ENCODE measurements around the gene FBXO41. TPM values are rescaled to one million over a fixed set of nuclear protein-coding genes. Genes with fewer than 3 reads are reported as not detected.

The FBXO41 gene
- total and polyA plus RNA-seq, 9 of the 15 experiments (the other 6 are each of a cell fraction or from before 2014, with no cell fraction given), result 0.21 to 8.2 (median 3.5) TPM

DNA sequence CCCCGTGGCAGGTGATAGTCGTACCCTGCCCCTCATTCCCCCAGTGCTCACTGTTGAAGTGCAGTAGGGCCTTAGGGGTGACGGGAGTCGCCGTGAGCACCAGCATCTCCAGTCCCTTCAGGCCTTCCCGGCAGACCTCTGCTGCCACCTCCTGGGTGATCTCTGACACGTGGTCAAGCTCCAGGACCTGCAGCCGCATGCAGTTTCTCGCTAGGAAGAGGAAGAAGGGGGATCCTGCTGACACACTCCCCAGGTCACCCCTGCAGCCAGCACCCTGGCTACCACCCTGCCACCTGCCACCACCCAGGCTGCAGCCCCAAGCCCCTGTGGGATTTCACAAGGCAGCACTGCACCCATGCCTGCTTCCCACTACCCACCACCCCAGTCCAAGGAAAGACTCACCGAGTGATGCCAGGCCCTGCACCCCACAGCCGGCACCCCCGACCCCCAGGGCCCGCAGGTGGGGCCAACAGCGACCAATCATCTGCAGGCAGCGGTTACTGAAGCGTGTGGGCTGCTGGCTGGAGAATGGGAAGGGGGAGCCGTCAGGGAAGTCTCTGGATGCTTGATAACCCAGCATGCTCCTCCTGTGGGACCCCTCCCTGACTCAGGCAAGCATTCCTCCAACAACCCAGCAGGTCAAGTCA is 23.8 kb downstream of the FBXO41 start (continued):
- TF ChIP-seq JUNB (CRISPR knock-in tag; conservative IDR thresholded peaks at IDR 0.05) (no peak), KAT2B (IDR thresholded peaks at IDR 0.05; ENCODE audit: low read depth, low read length) (no peak), PCBP2 (IDR thresholded peaks at IDR 0.05; ENCODE audit: low read depth, low read length, poor library complexity, severe bottlenecking) (no peak), GTF2A2 (tag; IDR thresholded peaks at IDR 0.05) (no peak), MCM2 (IDR thresholded peaks at IDR 0.05; ENCODE audit: low read depth) (no peak), TRIM28 (IDR thresholded peaks at IDR 0.05) (no peak), TGIF2 (CRISPR knock-in tag; IDR thresholded peaks at IDR 0.05) (no peak), KAT7 (CRISPR knock-in tag; IDR thresholded peaks at IDR 0.05; ENCODE audit: borderline replicate concordance) (no peak), NONO (IDR thresholded peaks at IDR 0.05; ENCODE audit: low read depth in 2 of 2, low read length in 1 of 2) (no peak), CBFA2T2 (conservative IDR thresholded peaks at IDR 0.05) (no peak), MCM3 (IDR thresholded peaks at IDR 0.05) (no peak), ZNF124 (CRISPR knock-in tag; IDR thresholded peaks at IDR 0.05) (no peak)
- TF ChIP-seq, protein P1, sequence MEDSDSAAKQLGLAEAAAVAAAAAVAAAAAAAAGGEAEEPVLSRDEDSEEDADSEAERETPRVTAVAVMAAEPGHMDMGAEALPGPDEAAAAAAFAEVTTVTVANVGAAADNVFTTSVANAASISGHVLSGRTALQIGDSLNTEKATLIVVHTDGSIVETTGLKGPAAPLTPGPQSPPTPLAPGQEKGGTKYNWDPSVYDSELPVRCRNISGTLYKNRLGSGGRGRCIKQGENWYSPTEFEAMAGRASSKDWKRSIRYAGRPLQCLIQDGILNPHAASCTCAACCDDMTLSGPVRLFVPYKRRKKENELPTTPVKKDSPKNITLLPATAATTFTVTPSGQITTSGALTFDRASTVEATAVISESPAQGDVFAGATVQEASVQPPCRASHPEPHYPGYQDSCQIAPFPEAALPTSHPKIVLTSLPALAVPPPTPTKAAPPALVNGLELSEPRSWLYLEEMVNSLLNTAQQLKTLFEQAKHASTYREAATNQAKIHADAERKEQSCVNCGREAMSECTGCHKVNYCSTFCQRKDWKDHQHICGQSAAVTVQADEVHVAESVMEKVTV (CRISPR knock-in tag; IDR thresholded peaks at IDR 0.05), result peak; percentile 55
- TF ChIP-seq, protein P2, sequence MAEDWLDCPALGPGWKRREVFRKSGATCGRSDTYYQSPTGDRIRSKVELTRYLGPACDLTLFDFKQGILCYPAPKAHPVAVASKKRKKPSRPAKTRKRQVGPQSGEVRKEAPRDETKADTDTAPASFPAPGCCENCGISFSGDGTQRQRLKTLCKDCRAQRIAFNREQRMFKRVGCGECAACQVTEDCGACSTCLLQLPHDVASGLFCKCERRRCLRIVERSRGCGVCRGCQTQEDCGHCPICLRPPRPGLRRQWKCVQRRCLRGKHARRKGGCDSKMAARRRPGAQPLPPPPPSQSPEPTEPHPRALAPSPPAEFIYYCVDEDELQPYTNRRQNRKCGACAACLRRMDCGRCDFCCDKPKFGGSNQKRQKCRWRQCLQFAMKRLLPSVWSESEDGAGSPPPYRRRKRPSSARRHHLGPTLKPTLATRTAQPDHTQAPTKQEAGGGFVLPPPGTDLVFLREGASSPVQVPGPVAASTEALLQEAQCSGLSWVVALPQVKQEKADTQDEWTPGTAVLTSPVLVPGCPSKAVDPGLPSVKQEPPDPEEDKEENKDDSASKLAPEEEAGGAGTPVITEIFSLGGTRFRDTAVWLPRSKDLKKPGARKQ (CRISPR knock-in tag; IDR thresholded peaks at IDR 0.05), result no peak
